G401.6 (cell line): ENCODE results near the gene HNRNPUL2.
"Not testable (repeated sequence)": the region's sequence is repeated elsewhere in the genome, so short reads cannot be mapped to it uniquely, and the experiment has no call there.

Experiments
- FAIRE-seq: peaks from 2 replicates; lab custom pipeline; 2012; peaks lifted over from hg19 to GRCh38; lab: Jason Lieb, UNC

The HNRNPUL2 gene

DNA sequence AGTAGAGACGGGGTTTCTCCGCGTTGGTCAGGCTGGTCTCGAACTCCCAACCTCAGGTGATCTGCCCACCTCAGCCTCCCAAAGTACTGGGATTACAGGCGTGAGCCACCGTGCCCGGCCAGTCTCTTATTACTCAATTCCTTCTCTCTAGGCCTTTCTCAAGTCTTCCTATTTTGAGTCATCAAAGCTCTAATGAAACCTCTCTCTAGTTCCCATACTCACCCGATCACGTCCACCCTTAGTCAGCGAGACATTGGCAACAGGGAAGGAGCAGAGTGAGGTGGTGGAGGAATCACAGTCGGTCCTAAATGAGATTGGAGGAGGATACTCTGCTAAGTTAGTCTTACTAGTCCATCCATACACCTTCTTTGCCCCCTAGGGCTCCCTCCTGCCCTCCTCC, 25.0 kb downstream of the HNRNPUL2 start:
- no peak for FAIRE-seq

DNA sequence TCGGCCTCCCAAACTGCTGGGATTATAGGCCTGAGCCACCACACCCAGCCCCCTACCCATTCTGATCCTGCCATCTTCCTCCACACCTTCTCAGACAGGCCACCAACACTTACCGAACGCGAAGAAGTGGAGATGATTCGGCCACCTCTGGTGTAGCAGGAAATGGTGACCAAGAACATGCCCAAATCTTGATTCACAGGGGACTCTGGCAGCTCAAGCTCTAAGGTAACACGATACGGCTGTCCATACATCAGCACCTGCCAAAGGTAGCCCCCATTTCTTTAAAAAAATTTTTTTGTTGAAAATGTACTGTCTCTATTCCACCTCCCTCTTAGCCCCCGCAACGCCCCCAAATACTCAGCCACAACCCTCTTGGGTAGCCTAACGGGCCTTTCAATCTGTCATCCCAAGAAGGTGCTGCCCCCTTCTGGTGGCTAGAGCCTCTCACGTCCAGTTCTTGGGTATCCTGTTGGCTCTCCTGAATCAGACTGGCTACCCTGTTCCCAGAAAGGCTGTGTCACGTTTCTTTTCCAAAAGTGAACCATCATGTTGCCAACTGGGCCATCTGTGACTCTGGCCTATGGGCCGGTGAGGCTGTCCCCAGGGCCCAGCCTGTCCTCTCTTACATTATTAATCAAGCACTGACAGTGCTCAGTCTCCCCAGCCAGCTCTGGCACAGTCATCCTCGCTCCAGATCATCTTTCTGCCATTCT, 32.6 kb downstream of the HNRNPUL2 start:
- peak; percentile 53 for FAIRE-seq

DNA sequence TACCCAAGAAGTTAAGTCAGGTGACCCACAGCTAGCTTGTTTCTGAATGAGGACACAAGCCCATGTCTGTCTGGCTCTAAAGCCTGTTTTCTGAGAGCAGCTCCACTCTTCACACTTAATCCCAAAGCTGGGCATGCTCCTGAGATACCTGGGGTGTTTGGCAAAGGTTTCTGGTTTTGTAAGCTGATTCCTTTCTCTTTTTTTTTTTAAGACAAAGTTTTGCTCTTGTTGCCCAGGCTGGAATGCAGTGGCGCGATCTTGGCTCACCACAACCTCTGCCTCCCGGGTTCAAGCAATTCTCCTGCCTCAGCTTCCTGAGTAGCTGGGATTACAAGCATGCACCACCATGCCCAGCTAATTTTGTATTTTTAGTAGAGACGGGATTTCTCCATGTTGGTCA, 33.6 kb downstream of the HNRNPUL2 start:
- FAIRE-seq: not testable (repeated sequence)

DNA sequence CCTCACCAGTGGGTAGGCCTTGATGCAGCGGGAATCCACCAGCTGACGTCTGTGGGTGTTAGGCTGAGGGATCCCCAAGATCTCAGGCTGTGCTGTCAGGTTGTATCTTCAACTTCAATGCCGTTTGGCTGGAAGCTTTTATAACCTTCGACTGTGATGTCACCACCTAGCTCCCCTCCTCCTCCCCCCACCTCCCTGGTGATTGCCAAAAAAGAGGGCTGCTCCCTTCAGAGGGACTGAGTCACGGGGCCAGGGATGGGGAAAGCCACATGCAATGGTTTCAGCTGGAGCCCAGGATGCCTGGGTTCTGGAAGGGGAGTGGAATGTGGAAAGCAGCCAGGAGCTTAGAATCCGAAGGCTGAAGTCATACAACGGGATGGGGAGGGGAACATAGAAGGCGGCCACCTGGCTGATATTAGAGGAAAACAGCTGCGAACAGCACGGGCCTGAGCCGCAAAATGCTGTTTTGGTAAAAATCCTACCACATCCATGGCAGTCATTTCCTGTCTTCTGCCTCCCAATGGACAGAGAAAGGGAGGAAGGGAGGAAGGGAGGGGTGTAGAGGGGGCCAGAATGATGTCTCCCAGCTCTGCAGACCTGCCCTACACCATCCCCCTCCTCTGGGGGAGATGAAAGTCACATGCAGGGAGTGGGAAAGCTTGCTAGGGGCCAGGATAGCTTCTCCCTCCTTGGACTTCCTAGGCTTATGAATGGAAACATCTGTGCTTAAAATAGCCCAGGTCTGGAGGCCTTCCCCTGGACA, 37.7 kb downstream of the HNRNPUL2 start, which contains the start of gene LRRN4CL:
LRRN4CL (minus strand) TSS at position 110 of the 763 bp plus-strand sequence. CDS start 1,022 bp downstream, outside the sequence.
- no peak for FAIRE-seq

DNA sequence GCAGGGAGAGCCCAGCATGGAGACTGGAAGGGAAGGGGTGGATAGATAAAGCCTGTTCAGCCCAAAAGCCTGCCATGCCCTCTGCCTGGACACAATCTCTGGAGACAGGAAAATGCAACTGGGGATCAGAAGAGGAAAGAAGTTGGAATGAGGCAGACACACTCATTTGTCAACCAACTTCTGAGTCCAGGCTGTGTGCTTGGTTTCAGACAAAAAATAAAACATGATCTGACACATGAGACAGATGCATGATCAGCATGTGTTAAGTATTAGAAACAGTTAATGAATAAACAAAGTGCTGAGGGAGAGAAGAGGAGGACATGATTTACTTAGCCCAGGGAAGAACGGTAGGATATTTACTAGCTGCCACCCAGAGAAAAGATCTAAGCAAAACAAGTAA, 38.8 kb downstream of the HNRNPUL2 start:
- no peak for FAIRE-seq

DNA sequence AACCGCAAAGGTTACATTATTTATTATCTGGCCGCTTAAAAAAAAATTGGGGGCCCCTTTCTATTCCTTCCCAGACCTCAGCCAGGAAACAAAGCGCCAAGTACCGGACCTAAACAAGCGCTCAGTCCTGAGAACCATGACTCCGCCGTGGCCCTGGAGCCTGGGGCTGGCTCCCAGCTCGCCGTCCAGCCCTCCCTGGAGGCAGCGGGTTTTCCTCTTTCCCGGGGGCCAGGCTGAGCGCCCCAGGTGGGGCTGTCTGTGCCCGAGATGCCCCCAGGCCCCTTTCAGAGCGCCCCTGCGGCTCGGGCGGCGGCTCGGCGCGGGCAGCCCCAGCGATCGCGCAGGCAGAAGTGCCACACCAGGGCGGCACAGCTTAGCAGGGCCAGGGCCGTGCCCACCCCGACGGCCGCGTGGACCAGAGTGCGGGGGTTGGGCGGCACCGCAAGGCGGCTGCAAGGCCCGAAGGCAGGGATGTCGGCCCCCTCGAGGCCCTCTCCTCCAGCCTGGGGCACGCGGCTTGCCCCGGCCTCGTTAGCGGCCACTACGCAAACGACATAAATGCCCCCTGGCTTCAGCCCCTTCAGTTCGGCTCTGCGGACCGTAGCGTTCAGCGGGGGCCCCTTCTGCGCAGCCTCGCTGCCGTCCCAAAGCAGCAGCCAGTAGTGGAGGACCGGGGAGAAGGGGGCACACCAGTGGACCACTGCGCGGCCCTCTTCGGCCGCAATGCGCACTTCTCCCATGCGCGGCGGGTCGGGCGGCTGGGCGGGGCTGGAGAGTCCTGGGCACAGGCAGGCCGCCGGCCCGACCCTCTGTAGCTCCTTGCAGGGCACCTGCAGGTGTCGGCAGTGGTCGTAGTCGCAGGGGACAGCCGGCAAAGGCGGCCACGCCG, 39.5 kb downstream of the HNRNPUL2 start:
- FAIRE-seq: no peak

DNA sequence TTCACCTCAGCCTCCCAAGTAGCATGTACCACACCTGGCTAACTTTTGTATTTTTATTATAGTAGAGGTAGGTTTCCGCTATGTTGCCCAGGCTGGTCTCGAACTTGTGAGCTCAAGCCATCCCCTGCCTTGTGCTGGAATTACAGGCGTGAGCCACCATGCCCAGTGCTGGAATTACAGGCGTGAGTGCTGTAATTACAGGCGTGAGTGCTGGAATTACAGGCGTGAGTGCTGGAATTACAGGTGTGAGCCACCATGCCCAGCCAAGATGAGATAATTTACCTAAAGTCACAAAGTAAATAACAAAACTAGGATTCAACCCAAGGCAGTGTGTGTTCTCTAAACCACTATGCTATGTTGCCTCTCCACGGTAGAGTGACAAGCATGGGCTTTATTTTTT, 44.7 kb downstream of the HNRNPUL2 start:
- FAIRE-seq: no peak

DNA sequence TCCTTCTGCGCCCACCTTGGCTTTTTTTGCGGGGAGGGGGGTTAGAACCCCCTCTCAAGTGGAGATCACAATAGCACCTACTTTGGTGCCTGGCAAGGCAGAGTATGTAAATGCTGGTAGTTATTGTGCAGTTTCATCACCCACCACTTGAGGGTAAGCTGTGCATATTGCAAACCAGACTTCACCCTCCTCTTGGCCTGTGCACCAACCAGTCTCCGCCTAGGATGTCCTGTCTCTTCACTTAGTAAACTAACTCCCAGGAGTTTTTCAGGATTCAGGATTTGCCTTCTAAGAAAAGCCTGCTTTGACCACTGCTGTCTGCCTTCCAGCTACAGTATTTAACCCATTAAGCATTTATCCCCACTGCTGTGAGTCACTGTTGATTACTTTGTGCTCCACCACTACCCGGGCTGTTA, 46.4 kb downstream of the HNRNPUL2 start:
- FAIRE-seq: peak; percentile 81

DNA sequence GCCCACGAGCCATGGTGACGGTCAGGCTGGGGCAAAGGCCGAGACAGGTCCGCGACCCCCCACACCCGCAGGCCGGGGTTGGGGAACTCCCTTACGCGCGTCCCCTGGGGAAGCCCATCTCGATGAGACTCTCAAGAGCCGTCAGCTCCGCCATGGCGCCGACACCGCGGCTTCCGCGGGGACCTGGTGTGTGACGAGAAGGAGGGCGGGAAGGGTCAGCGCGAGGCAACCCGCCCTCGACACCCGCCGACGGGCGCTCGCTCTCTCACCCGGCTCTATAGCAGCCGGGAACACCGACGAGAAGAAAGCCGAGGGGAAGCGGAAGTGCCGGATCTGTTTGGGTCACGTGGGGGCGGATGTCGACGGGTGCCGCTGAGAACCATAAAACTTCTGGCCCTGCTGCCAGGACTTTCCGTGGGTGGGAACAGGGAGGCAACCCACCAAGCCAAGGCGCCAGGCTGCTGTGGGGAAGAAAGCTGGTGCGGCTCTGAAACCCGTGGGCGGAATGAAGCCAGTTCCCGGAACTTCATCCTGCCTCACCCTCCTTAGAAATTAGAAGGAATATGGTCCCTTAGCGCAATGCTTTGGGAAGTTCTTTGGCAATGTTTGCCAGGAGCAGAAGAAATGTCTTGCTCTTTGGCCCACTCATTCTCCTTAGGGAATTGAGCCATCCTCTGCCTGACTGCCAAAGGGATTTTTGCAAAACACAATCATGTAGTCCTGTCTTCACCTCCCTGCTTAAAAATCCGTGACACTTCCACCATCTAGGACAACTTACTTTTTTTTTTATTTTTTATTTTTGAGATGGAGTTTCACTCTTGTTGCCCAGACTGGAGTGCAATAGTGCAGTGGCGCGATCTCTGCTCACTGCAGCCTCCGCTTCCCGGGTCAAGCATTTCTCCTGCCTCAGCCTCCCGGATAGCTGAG, 48.2 kb downstream of the HNRNPUL2 start, which contains the start of gene UBXN1:
UBXN1 (minus strand) TSS at position 304 of the 927 bp plus-strand sequence; CDS start at position 154, 150 bp downstream.
- no peak for FAIRE-seq

DNA sequence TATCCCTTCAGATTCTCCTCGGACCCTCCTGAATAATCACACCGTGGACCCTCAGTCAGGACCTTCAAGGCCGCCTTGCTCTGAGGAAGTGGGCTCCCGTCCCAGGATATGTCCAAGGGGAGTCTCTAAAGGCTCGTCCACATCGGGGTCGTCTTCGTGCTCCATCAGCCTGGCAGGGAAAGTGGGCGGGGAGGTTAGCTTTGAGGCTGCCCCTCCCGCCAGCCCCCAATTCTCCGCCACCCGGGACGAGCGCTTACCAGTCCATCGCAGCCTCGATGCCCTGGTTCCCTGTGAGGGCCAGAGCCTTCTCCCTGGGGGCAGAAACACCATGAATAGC, 48.9 kb downstream of the HNRNPUL2 start:
- no peak for FAIRE-seq

DNA sequence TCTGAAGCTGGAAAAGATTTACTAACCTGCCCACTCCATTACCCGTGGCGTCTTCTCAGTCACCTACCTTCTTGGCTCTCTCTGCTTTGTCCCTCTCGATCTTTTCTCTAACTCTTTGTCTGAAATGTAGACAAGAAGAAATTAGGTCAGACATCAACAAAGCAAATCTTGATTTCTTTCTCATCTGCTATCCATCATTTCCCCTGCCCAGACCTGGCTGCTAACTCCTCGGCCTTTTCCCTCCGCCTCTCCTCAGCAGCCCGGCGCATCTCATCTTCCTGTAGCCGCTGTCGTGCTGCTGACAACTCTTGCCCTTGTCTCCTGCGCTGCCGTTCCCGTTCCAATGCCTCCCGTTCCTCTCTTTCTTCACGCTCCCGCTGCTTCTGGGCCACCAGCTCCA, 49.5 kb downstream of the HNRNPUL2 start:
- no peak for FAIRE-seq

DNA sequence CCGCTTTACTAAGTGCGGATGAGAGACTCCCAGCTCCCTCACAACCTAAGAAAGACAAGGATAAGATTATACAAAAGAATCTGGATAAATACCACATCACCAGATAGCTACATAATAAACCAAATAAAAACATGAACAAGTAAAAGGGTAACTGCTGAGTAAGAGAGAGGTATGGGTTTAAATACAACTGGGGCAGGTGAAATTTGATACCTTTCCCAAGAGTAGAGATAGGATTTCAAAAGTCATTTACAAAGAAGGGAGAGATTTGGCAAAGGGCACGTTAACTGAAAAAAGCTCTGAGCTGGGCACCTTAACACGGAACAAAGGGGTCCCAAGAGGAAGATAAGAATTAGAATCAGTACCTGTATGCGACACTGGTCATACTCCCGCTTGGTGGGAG, 50.1 kb downstream of the HNRNPUL2 start:
- no peak for FAIRE-seq

DNA sequence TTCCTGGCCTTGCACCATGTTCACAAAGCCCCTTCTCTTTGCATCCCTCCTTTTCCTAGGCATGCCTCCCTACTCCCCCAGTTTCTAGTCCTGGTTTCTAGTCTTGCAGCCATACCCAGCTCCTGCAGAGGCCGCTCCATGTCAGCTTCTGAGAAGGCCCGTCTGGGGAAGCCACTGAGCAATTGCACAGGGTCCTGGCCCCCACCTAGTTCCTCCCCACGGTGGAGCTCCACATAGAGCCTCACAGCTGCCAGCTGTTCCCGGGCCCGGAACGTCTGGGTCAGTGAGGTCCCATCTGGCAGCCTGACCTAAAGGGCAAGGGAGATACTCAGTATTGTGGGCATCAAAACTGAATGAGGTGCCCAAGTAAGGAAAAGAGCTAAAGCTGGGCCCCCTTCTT, 50.6 kb downstream of the HNRNPUL2 start:
- FAIRE-seq: no peak

DNA sequence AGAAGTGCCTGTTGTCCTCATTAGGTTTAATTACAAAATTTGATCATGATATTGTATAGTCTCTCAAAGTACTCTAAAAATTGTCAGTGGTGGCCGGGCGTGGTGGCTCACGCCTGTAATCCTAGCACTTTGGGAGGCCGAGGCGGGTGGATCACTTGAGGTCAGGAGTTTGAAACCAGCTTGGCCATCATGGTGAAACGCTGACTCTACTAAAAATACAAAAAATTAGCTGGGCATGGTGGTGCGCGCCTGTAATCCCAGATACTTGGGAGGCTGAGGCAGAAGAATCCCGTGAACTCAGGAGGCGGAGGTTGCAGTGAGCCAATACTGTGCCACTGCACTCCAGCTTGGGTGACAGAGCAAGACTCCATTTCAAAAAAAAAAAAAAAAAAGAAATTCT, 51.8 kb downstream of the HNRNPUL2 start:
- not testable (repeated sequence) for FAIRE-seq

DNA sequence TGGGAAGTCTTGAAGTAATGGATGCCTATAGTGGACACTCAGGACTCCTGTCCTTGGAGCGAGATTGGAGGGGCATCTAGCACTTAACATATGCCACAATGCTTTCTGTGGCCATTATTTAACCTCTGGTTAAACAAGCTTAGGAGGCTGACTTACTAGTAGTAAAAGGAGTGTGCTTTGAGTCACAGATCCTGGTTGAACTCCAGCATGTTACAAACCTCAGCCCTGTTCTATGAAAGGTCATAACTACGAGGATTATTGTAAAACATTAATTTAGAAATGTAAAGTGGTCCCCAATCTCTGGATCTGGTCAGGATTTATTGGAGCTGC, 54.1 kb downstream of the HNRNPUL2 start:
- no peak for FAIRE-seq

DNA sequence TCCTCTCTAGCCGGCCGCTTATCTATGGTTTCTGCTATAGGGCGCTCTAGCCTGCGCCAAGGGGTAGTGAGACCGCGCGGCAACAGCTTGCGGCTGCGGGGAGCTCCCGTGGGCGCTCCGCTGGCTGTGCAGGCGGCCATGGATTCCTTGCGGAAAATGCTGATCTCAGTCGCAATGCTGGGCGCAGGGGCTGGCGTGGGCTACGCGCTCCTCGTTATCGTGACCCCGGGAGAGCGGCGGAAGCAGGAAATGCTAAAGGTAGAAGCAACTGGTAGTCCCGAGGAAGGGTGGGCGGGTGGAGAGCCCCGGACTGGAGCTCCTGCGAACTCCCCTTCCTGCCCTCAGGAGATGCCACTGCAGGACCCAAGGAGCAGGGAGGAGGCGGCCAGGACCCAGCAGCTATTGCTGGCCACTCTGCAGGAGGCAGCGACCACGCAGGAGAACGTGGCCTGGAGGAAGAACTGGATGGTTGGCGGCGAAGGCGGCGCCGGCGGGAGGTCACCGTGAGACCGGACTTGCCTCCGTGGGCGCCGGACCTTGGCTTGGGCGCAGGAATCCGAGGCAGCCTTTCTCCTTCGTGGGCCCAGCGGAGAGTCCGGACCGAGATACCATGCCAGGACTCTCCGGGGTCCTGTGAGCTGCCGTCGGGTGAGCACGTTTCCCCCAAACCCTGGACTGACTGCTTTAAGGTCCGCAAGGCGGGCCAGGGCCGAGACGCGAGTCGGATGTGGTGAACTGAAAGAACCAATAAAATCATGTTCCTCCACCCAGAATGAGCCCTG, 55.5 kb downstream of the HNRNPUL2 start, which contains the start of the genes LBHD1 and UQCC3:
LBHD1 (minus strand) TSS at position 660 of the 782 bp plus-strand sequence. CDS start 2,236 bp downstream, outside the sequence.
UQCC3 (plus strand) TSS at position 66 of the 782 bp plus-strand sequence; CDS start at position 139, 73 bp downstream.
- FAIRE-seq: no peak

DNA sequence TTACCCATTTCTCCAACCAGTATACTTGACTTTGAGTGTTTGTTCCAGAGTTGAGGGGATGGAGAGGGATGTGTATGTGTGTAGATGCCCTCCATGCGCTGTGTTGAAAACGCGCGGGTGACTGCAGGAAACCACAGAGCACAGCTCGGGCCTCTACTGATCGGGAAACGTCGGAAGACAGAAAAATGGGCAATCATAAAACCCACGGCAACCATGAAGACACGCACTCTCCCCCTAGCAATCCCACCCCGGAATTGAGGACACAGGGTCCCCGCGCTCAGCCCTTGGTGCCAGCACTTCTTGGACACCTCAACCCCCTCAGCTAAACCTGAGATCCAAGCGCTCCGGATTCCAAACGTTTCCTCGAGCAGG, 56.0 kb downstream of the HNRNPUL2 start:
- FAIRE-seq: no peak

DNA sequence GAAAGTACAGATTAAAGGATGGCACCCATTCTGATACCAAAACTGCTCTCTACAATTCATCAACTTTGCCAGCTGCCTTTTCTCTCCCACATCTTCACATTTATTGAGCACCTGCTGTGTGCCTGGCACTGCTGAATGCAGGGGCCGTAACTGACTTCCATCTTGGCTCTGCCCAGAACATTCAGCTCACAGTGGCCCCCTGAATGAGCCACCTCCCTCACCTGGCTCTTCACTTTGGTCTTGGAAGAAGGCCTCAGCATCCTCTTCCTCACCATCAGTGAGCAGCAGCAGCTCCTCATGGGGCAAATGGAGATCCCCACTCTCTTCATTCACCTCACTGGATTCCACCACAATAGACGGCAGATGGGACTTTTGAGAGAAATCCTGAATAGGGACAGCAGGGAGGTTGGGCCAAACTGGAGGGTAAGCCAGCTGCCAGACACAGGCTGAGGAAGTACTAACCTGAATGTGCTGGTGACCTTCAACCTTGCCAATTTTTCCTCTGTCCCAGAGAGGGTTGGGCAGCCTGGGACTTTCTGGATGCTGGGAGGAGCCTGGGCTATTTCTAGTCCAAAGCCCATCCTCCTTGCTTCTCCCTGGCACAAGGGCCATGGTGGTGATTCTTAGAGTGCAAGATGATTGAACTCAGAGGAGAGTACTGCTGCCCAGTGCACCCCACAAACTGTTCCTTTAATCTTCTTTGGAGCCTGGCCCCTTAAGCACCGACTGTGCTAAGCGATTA, 57.7 kb downstream of the HNRNPUL2 start:
- FAIRE-seq: no peak

DNA sequence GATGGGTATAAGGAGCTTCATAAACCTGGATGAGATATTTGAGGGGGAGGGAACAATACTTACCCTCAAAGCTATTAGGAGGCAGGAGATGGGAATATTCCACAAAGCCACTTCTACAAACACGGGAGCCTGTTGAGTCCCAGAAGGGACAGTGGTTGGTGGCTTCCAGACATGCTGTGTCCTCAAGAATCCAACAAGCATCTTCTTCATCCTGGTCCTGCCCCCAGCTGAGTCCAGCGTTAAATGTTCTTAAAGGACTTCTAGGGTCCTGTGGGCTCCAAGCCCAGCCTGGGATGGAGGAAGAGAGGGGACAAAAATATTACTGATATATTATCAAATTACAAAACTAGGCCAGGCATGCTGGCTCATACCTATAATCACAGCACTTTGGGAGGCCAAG, 59.8 kb downstream of the HNRNPUL2 start:
- no peak for FAIRE-seq
